ENCODE data around the gene UQCRC1.

- TF ChIP-seq CTCF (IDR thresholded peaks at IDR 0.05; ENCODE audit: low read length) (peak; percentile 62), EZH2phosphoT487 (IDR thresholded peaks at IDR 0.05; ENCODE audit: low read length) (no peak)
Measured at GRCh38 chr3:48635222-48636021, 26.0 kb upstream of the UQCRC1 start, which contains the start of gene SLC26A6.
